GM12878 (cell line): ENCODE data around the gene ACOT7. TPM values are rescaled to one million over a fixed set of nuclear protein-coding genes. Genes with fewer than 3 reads are reported as not detected.

Source experiments
- ATAC-seq: fragments of 200-7000 bp; cut with Tn5 transposase; 3 replicates; pipeline ENCODE4 v1.9.1; 2020; ENCODE audit warnings: mild to moderate bottlenecking, moderate library complexity
- BruUV-seq: library from RNA; stranded (reverse); fragments of 400-500 nt; replicated peaks from 2 replicates; lab custom pipeline; 2021; lab: Mats Ljungman, UMichigan
- CTCF ChIA-PET: fragments of 300-600 bp; sonication (Branson Sonifier 250); formaldehyde crosslinking; extraction: SDS; loops from one replicate; lab custom pipeline; 2021; ENCODE audit warnings: inconsistent platforms; lab: Yijun Ruan, JAX
- POLR2A ChIA-PET: fragments of 350-600 bp; formaldehyde crosslinking; extraction: SDS; loops from one replicate; lab custom pipeline; 2021; ENCODE audit warnings: inconsistent platforms; lab: Charles Lee
- RAD21 ChIA-PET: fragments of 300-600 bp; sonication (Branson Sonifier 250); formaldehyde crosslinking; loops from one replicate; lab custom pipeline; 2023; ENCODE audit warnings: antibody characterized with exemption; ENCODE audit not compliant: unreplicated experiment; lab: Charles Lee
- SMC1A ChIA-PET: fragments of 300-600 bp; sonication (Branson Sonifier 250); formaldehyde crosslinking; loops from one replicate; lab custom pipeline; 2023; ENCODE audit not compliant: unreplicated experiment, uncharacterized antibody; lab: Charles Lee
- DNase-seq: peaks from one replicate; pipeline ENCODE4 v3.0.0-alpha.2; 2011; ENCODE audit warnings: low read depth, low spot score
- FAIRE-seq: peaks from 3 replicates; lab custom pipeline; 2011; peaks lifted over from hg19 to GRCh38; lab: Jason Lieb, UNC
- H2AFZ ChIP-seq: 2 replicates; pipeline ENCODE4 v1.6.0; 2011; ENCODE audit warnings: low read depth, low read length, control low read depth; ENCODE audit not compliant: control insufficient read depth
- H3K27ac ChIP-seq: 2 replicates; pipeline ENCODE4 v1.5.1; 2011; ENCODE audit warnings: control low read depth; ENCODE audit not compliant: control insufficient read depth, insufficient read depth
- H3K27me3 ChIP-seq, 2 experiments: replicated peaks in 1 of 2; 2 replicates each; pipeline versions ENCODE4 v1.6.0 to v1.6.1; 2011; ENCODE audit warnings: low read length in 1 of 2; ENCODE audit not compliant: control insufficient read depth in 2 of 2, insufficient read depth in 2 of 2
- H3K36me3 ChIP-seq, 2 experiments: 2 replicates each; pipeline ENCODE4 v1.5.1; 2011; ENCODE audit warnings: low read length in 1 of 2; ENCODE audit not compliant: control insufficient read depth in 2 of 2, insufficient read depth in 2 of 2
- H3K4me1 ChIP-seq: 2 replicates; pipeline ENCODE4 v1.6.1; 2011; ENCODE audit warnings: mild to moderate bottlenecking, low read length, moderate library complexity, mixed read lengths; ENCODE audit not compliant: control insufficient read depth, insufficient read depth
- H3K4me2 ChIP-seq: 2 replicates; pipeline ENCODE4 v1.6.0; 2011; ENCODE audit warnings: control low read depth; ENCODE audit not compliant: control insufficient read depth, insufficient read depth
- H3K4me3 ChIP-seq: fragments of 200-600 bp; sonication (generic); 2 replicates; pipeline ENCODE4 v1.5.1; 2016
- H3K79me2 ChIP-seq: 2 replicates; pipeline ENCODE4 v1.6.0; 2011; ENCODE audit warnings: low read length; ENCODE audit not compliant: control insufficient read depth, insufficient read depth
- H3K9ac ChIP-seq: 2 replicates; pipeline ENCODE4 v1.8.0; 2011; ENCODE audit warnings: low read length, control low read depth, mixed read lengths; ENCODE audit not compliant: control insufficient read depth, insufficient read depth
- H3K9me3 ChIP-seq: replicated peaks from 3 replicates; pipeline ENCODE4 v1.5.1; 2011; ENCODE audit warnings: mild to moderate bottlenecking, low read length; ENCODE audit not compliant: control insufficient read depth, insufficient read depth
- H4K20me1 ChIP-seq: 2 replicates; pipeline ENCODE4 v1.6.0; 2011; ENCODE audit not compliant: control insufficient read depth, insufficient read depth
- ATF7 ChIP-seq: fragments of 450-650 bp; IDR thresholded peaks from 2 replicates; pipeline ENCODE4 v1.6.1; 2016; ENCODE audit warnings: low read depth, mild to moderate bottlenecking
- FOXK2 ChIP-seq: fragments of 450-650 bp; IDR thresholded peaks from 2 replicates; pipeline ENCODE4 v1.6.1; 2017; ENCODE audit warnings: mild to moderate bottlenecking, moderate library complexity
- FOXM1 ChIP-seq: IDR thresholded peaks from 2 replicates; pipeline ENCODE4 v1.6.1; 2012; ENCODE audit warnings: low read depth, mild to moderate bottlenecking, inconsistent platforms, low read length, moderate library complexity
- KDM1A ChIP-seq: fragments of 200-600 bp; sonication (generic); IDR thresholded peaks from 2 replicates; pipeline ENCODE4 v1.6.1; 2016; ENCODE audit warnings: borderline replicate concordance
- MYB ChIP-seq: fragments of 150-350 bp; IDR thresholded peaks from 2 replicates; pipeline ENCODE4 v1.6.1; 2014; ENCODE audit warnings: mild to moderate bottlenecking, low read depth, low read length, borderline replicate concordance
- NR2C2 ChIP-seq: IDR thresholded peaks from 2 replicates; pipeline ENCODE4 v1.6.1; 2011; ENCODE audit warnings: borderline replicate concordance, low read depth; ENCODE audit not compliant: control insufficient read depth, insufficient read length
- RELA ChIP-seq: fragments of 450-650 bp; IDR thresholded peaks from 2 replicates; pipeline ENCODE4 v1.8.0; 2014; ENCODE audit warnings: borderline replicate concordance; ENCODE audit not compliant: partially characterized antibody
- SPI1 ChIP-seq: IDR thresholded peaks from 2 replicates; pipeline ENCODE4 v1.6.1; 2011; ENCODE audit warnings: low read depth, mild to moderate bottlenecking, low read length, moderate library complexity, borderline replicate concordance; ENCODE audit not compliant: insufficient read depth
- TAF1 ChIP-seq: IDR thresholded peaks from 2 replicates; pipeline ENCODE4 v1.6.1; 2011; ENCODE audit warnings: mild to moderate bottlenecking, low read depth, low read length, borderline replicate concordance
- WGBS: methylation state at CpG from one replicate; pipeline ENCODE4 v1.1.6; 2016; ENCODE audit warnings: low lambda C conversion rate; ENCODE audit not compliant: insufficient replicate concordance, insufficient coverage; ENCODE audit errors: missing lambda C conversion rate; 5-methylcytosine and 5-hydroxymethylcytosine counted together
- in situ Hi-C: fragments of 300-500 bp; cut with MboI; formaldehyde crosslinking; loops from 9 replicates; pipeline ENCODE4 v1.14.3; 2018; ENCODE audit warnings: mixed read lengths
- intact Hi-C: fragments of 100-400 bp; cut with micrococcal nuclease; formaldehyde crosslinking; loops from one replicate; pipeline ENCODE4 v1.14.2; 2022; ENCODE audit not compliant: unreplicated experiment
- polyA plus RNA-seq, 11 experiments: library from polyadenylated mRNA; depleted of rRNA in 4 of 11; unstranded in 6 of 11; stranded (reverse) in 5 of 11; fragments of >200 nt; fragmentation: Nextera tagmentation in 4 of 11; fragmentation: Illumina TruSeq in 1 of 11; extraction: Ambion mirVana in 4 of 11; extraction: Trizol in 1 of 11; gene quantifications; 1 replicate in 1 of 11; 2 replicates in 10 of 11; pipeline versions ENCODE4 v1.2.1 to v1.2.3, GENCODE V29; 2011 to 2016; ENCODE audit warnings: inconsistent platforms in 2 of 11, missing spikeins in 2 of 11, low read depth in 1 of 11
- total RNA-seq, 4 experiments: library from RNA; depleted of rRNA in 3 of 4; stranded (reverse); fragments of >200 nt in 3 of 4; fragmentation: Illumina TruSeq in 1 of 4; extraction: Trizol in 1 of 4; gene quantifications; 2 replicates each; pipeline versions ENCODE4 v1.2.1 to v1.2.3, GENCODE V29; 2013 to 2021
- TF ChIP-seq, protein P1 (sequence below): fragments of 450-650 bp; IDR thresholded peaks from 2 replicates; pipeline ENCODE4 v1.6.1; 2016; ENCODE audit warnings: mild to moderate bottlenecking
- TF ChIP-seq, protein P2 (sequence below), 3 experiments: IDR thresholded peaks in 2 of 3; conservative IDR thresholded peaks in 1 of 3; 2 replicates each; pipeline ENCODE4 v1.5.1; 2011; ENCODE audit warnings: low read depth in 3 of 3, low read length in 3 of 3, mild to moderate bottlenecking in 3 of 3, control low read depth in 2 of 3, moderate library complexity in 2 of 3, inconsistent platforms in 1 of 3, mixed read lengths in 1 of 3; ENCODE audit not compliant: control insufficient read depth in 2 of 3, insufficient read depth in 1 of 3; ENCODE audit errors: extremely low read depth in 1 of 3
- TF ChIP-seq, protein P3 (sequence below): IDR thresholded peaks from 2 replicates; pipeline ENCODE4 v1.6.1; 2011; ENCODE audit warnings: low read depth, mild to moderate bottlenecking, low read length, moderate library complexity, borderline replicate concordance; ENCODE audit errors: extremely low read depth
- TF ChIP-seq, protein P4 (sequence below): fragments of 450-650 bp; IDR thresholded peaks from 2 replicates; pipeline ENCODE4 v1.6.1; 2017; ENCODE audit warnings: mild to moderate bottlenecking, moderate library complexity

The ACOT7 gene
- total and polyA plus RNA-seq, 10 of the 15 experiments (the other 5 are each of a cell fraction or from before 2014, with no cell fraction given): 8.9 to 206 (median 61.2) TPM

- H4K20me1 ChIP-seq: no peaks in the 10 kb centered on the region
- H3K4me3 ChIP-seq: no peak overlapping the region
- no peak overlapping the region for H2AFZ ChIP-seq
- no peak overlapping the region for H3K27ac ChIP-seq
- 98% methylated on average over 24 of the region's 31 CpGs for WGBS
- CTCF ChIA-PET: no interaction called here
- POLR2A ChIA-PET: interaction anchor here (0.6 kb wide), 1 partner anchor 130 kb away, joined by 4 read pairs; no protein-coding TSS in a partner anchor
- H3K9ac ChIP-seq: no peak overlapping the region
- RAD21 ChIA-PET: interaction anchor here (0.9 kb wide), 1 partner anchor 33 kb away, joined by 4 read pairs; no protein-coding TSS in a partner anchor
- DNase-seq: no peak
- no peaks in the 10 kb centered on the region for H3K79me2 ChIP-seq
- no peak for ATAC-seq
- SMC1A ChIA-PET: no interaction called here
- no peaks in the 10 kb centered on the region for H3K9me3 ChIP-seq
- H3K4me1 ChIP-seq: no peaks in the 10 kb centered on the region
- no peak overlapping the region for H3K4me2 ChIP-seq
- intact Hi-C loops: no loop called here
- no peaks in the 10 kb centered on the region for H3K27me3 ChIP-seq
- no peak for FAIRE-seq
- BruUV-seq: no TSS peak
- H3K36me3 ChIP-seq: peaks cover 0 to 4% of the 10 kb centered on the region in 2 experiments; a peak in 2 of 4 replicates
- in situ Hi-C loops: no loop called here
- TF ChIP-seq, protein P1, sequence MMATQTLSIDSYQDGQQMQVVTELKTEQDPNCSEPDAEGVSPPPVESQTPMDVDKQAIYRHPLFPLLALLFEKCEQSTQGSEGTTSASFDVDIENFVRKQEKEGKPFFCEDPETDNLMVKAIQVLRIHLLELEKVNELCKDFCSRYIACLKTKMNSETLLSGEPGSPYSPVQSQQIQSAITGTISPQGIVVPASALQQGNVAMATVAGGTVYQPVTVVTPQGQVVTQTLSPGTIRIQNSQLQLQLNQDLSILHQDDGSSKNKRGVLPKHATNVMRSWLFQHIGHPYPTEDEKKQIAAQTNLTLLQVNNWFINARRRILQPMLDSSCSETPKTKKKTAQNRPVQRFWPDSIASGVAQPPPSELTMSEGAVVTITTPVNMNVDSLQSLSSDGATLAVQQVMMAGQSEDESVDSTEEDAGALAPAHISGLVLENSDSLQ: no peak
- no peak for TF ChIP-seq NR2C2
- TF ChIP-seq, protein P2, sequence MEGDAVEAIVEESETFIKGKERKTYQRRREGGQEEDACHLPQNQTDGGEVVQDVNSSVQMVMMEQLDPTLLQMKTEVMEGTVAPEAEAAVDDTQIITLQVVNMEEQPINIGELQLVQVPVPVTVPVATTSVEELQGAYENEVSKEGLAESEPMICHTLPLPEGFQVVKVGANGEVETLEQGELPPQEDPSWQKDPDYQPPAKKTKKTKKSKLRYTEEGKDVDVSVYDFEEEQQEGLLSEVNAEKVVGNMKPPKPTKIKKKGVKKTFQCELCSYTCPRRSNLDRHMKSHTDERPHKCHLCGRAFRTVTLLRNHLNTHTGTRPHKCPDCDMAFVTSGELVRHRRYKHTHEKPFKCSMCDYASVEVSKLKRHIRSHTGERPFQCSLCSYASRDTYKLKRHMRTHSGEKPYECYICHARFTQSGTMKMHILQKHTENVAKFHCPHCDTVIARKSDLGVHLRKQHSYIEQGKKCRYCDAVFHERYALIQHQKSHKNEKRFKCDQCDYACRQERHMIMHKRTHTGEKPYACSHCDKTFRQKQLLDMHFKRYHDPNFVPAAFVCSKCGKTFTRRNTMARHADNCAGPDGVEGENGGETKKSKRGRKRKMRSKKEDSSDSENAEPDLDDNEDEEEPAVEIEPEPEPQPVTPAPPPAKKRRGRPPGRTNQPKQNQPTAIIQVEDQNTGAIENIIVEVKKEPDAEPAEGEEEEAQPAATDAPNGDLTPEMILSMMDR (IDR thresholded peaks at IDR 0.05 in 2 of 3, conservative IDR thresholded peaks at IDR 0.05 in 1 of 3; ENCODE audit: control insufficient read depth in 2 of 3, extremely low read depth in 1 of 3, insufficient read depth in 1 of 3, low read depth in 3 of 3, low read length in 3 of 3): no peak
- no peak for TF ChIP-seq TAF1
- TF ChIP-seq, protein P3, sequence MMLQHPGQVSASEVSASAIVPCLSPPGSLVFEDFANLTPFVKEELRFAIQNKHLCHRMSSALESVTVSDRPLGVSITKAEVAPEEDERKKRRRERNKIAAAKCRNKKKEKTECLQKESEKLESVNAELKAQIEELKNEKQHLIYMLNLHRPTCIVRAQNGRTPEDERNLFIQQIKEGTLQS: no peak
- TF ChIP-seq, protein P4, sequence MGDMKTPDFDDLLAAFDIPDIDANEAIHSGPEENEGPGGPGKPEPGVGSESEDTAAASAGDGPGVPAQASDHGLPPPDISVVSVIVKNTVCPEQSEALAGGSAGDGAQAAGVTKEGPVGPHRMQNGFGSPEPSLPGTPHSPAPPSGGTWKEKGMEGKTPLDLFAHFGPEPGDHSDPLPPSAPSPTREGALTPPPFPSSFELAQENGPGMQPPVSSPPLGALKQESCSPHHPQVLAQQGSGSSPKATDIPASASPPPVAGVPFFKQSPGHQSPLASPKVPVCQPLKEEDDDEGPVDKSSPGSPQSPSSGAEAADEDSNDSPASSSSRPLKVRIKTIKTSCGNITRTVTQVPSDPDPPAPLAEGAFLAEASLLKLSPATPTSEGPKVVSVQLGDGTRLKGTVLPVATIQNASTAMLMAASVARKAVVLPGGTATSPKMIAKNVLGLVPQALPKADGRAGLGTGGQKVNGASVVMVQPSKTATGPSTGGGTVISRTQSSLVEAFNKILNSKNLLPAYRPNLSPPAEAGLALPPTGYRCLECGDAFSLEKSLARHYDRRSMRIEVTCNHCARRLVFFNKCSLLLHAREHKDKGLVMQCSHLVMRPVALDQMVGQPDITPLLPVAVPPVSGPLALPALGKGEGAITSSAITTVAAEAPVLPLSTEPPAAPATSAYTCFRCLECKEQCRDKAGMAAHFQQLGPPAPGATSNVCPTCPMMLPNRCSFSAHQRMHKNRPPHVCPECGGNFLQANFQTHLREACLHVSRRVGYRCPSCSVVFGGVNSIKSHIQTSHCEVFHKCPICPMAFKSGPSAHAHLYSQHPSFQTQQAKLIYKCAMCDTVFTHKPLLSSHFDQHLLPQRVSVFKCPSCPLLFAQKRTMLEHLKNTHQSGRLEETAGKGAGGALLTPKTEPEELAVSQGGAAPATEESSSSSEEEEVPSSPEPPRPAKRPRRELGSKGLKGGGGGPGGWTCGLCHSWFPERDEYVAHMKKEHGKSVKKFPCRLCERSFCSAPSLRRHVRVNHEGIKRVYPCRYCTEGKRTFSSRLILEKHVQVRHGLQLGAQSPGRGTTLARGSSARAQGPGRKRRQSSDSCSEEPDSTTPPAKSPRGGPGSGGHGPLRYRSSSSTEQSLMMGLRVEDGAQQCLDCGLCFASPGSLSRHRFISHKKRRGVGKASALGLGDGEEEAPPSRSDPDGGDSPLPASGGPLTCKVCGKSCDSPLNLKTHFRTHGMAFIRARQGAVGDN: no peak
- no peak for TF ChIP-seq FOXK2
- TF ChIP-seq MYB: no peak
- no peak for TF ChIP-seq RELA
- TF ChIP-seq ATF7: no peak
- no peak for TF ChIP-seq SPI1
- TF ChIP-seq FOXM1: no peak
- TF ChIP-seq KDM1A: no peak
These were observed 113.8 kb downstream of the ACOT7 start for GRCh38 chr1:6279613-6280383.
